ENCODE data around the gene ASTL. TPM values are rescaled to one million over a fixed set of nuclear protein-coding genes. Genes with fewer than 3 reads are reported as not detected.

Gene ASTL
- total RNA-seq, 4 donors from 2014 or later = 0.84 to 3.3 TPM; not detected in 2

DNA sequence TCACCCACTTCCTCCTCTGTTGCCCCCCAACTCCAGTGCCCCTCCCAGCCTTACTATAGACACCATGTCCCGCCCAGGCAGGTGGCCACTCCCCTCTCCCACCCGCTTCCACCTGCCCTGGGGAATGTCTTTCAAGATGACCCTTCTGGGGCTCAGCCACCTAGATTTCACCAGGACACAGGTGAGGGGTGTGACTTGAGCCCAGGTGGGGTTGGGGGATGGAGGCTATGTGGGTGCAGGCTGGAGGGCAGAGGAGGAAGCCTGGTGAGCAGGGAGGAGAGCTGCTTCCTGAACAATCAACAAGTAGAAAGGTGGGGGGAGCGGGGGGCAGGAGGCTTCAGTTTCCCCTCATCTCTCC is 30.6 kb downstream of the ASTL start:
- DNase-seq (ENCODE audit: low spot score) (no peak), ATAC-seq (ENCODE audit: low FRiP score) (no peak)
- TF ChIP-seq, protein P1, sequence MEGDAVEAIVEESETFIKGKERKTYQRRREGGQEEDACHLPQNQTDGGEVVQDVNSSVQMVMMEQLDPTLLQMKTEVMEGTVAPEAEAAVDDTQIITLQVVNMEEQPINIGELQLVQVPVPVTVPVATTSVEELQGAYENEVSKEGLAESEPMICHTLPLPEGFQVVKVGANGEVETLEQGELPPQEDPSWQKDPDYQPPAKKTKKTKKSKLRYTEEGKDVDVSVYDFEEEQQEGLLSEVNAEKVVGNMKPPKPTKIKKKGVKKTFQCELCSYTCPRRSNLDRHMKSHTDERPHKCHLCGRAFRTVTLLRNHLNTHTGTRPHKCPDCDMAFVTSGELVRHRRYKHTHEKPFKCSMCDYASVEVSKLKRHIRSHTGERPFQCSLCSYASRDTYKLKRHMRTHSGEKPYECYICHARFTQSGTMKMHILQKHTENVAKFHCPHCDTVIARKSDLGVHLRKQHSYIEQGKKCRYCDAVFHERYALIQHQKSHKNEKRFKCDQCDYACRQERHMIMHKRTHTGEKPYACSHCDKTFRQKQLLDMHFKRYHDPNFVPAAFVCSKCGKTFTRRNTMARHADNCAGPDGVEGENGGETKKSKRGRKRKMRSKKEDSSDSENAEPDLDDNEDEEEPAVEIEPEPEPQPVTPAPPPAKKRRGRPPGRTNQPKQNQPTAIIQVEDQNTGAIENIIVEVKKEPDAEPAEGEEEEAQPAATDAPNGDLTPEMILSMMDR (IDR thresholded peaks at IDR 0.05) = no peak

DNA sequence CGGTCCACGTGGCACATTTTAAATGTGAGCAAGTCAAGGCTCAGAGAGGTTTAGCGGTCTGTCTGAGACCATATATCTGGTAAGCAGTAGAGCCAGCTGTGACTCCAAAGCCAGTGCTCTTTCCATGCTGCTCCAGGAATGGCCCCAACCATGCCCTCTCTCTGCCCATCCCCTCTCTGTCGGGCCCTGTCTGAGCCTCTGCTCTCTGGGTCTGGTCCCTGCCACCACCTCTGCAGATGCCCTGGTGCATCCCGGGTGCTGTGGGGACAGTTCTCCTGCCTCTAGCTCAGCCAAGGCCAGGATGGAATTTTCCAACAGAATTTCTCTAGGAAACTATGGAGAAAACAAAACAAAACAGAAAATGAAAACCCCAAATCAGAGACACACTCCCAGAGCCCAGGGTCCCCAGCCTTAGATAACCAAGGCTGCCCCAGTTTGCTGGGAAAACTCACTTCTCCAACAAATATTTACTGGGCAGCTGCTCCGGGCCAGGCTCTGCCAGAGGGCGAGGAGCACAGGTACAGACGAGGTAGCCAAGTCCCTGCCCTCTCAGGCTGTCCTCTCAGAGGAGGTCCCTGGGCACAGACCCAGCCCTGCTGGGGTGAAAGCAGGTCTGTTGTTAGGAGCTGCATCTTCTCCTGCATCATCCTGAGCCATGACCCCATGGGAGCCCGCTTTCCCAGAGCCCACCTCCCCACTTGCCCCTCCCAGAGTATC is 31.2 kb downstream of the ASTL start:
- ATAC-seq (ENCODE audit: low FRiP score) (no peak), DNase-seq (ENCODE audit: low spot score) (no peak)
- TF ChIP-seq, protein P1 (IDR thresholded peaks at IDR 0.05) = no peak

DNA sequence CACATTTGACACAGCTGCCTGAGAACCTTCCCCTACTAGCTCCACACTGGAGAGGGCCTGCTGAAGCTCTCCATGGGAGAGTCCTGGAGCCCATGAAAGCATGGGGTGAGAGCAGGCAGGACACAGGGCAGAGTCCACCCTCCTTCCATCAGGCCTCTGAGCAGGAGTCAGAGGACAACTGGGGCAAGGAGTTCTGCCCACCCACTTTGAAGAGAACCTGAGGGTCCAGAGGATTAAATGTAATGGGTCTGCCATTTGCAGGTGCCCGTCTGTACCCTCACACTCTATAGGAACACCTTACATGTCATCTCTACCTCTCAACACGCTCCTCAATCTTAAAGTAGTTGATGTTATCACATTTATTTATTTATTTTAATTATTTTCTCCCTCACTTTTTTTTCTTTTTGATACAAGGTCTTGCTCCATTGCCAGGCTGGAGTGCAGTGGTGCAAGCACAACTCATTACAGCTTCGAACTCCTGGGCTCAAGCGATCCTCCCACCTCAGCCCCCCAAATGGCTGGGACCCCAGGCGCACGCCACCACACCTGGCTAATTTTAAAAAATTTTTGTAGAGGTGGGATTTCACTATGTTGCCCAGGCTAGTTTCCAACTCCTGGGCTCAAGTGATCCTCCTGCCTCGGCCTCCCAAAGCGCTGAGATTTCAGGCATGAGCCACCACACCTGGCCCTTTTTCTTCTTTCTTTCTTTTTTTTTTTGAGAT is 32.1 kb downstream of the ASTL start:
- ATAC-seq (ENCODE audit: low FRiP score) (no peak), DNase-seq (ENCODE audit: low spot score) (no peak)
- TF ChIP-seq, protein P1 (IDR thresholded peaks at IDR 0.05) = no peak

DNA sequence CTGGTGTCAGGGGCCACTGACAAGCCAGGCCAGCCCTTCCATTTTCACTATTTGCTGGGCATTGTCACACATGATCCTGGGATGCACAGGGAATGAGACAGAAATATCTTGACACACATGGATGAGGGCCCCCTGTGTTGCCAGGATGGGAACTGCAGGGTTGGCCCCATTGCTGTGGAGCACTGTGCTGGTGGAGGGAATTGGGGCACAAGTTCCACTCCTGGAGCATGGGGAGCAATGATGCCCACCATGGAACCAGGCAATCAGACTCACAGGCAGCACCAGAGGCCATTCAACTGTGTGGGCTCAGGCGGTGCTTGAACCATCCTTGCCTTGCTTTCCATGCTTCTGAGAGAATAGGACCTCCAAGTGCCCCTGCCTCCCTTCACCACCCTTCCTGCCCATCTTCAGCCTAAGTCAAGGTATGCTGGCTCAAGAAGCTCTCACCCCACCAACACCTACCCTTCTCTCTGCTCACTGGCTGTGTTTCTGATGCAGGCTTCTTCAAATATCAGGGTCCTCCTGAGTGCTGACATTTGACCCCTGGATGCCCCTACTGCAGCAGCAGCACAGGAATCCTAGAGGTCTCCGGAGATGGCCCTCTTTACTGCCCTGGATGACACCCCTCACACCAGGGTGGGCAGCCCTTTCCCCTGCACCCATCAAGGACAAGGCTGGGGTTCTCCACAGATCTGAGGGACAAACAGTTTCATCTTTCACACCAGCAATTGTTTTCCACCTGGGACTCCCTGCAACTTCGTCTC is 33.0 kb downstream of the ASTL start:
- no peak for DNase-seq (ENCODE audit: low spot score)
- TF ChIP-seq, protein P1 (IDR thresholded peaks at IDR 0.05) = no peak

DNA sequence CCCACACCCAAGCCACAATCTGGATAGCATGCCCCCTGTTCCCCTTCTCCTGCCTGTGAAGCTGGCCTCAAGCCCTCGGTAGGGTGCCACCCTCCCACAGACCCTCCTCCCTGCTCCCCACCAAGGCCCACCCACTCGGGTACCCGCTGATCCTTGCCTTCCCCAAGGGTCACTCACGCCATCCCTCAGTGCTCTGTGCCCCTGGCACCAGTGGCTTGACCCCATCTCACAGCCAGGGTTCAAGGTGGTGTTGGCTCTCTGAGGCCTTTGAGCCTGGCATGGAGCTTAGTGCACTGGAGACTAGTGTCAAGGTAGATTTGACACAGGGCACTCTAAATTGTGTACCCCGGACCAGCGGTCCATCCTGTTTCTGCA is 33.8 kb downstream of the ASTL start:
- DNase-seq (ENCODE audit: low spot score) = no peak
- no peak for ATAC-seq (ENCODE audit: low FRiP score)
- TF ChIP-seq, protein P1 (IDR thresholded peaks at IDR 0.05) = no peak

More for the DNA sequence above, 33.0 kb downstream of the ASTL start:
- no peak for ATAC-seq (ENCODE audit: low FRiP score)

DNA sequence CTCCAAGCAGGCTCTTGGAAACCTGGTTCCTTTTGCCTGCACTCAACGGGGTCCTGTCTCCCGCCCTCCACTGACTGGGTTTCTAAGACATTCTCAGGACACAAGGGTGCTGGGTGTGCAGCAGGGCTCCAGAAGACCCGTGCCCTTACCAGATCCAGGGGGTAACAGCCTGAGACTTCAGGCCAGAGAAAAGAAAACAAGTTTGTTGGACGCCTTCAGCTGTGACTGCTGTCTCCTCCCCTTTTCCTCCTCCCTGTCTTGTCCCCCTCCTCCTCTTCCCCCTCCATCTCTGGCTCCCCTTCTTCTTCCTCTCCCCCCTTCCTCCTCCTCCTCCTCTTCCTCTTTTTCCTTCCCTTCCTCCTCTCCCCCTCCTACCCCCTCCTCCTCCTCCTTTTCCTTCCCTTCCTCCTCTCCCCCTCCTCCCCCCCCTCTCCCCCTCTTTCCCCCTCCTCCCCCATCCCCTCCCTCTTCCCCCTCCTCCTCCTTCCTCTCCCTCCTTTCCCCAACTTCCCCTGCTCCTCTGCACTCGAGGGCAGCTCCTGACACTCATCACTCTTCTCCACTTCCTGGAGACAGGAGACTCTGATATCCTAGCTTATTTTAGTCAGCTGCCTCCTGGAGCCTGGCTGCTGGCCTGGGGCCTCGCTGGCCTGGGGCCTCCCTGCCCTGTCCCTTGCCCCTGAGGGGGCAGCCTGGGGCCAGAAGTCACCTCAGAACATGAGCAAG is 34.4 kb downstream of the ASTL start:
- no peak for DNase-seq (ENCODE audit: low spot score)
- ATAC-seq (ENCODE audit: low FRiP score) = no peak
- TF ChIP-seq, protein P1 (IDR thresholded peaks at IDR 0.05) = no peak
